8988T (cell line): Measurements from ENCODE around the gene SNAI1.
"Not testable (repeated sequence)": the region's sequence is repeated elsewhere in the genome, so short reads cannot be mapped to it uniquely, and the experiment has no call there.

ENCODE experiments used
- DNase-seq: peaks from one replicate; pipeline ENCODE4 v3.0.0; 2011

The SNAI1 gene

GRCh38 chr20:49964964-49965780 is 17.6 kb upstream of the SNAI1 start:
- DNase-seq: peak; percentile 79

GRCh38 chr20:49965781-49966305 is 16.9 kb upstream of the SNAI1 start:
- no peak for DNase-seq

DNA sequence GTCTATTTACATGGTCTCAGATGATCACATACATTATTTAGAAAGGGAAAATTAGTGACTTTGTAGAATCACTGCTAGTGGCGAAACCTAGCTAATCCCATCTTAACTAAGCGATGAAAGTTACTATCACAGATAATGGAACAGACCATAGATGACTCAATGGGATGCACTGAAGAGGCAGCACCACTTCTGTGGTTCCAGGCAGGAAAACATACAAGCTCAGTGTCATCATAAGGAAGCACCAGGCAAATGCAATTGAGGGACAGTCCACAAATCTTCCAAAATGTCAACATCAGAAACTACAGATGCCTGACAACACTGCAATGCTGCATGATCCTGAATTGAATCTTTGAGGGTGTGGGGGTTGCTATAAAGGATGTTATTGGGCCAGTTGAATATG is 15.9 kb upstream of the SNAI1 start:
- DNase-seq: no peak

DNA sequence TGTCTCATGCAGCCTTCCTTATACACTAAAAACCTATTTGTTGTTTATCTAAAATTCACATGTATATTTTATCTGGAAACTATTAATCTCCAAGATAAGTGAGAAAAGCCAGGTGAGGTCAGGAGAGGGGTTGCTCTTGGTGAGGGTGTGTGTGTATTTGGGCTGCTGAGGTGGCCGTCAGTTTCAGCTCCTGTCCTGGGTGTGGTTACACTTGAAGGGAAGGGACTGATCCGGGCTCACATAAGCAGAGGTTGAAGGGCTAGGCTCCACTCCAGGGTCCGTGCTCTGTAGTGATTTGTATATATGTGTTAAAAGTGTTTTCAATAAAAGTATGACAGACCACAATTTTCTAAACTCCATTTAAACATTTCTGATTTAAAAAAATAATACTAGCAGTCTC is 13.5 kb upstream of the SNAI1 start:
- no peak for DNase-seq

GRCh38 chr20:49969946-49970345 is 12.8 kb upstream of the SNAI1 start:
- DNase-seq: no peak

- DNase-seq: no peak
Measured at GRCh38 chr20:49970498-49970897, 12.3 kb upstream of the SNAI1 start.

DNA sequence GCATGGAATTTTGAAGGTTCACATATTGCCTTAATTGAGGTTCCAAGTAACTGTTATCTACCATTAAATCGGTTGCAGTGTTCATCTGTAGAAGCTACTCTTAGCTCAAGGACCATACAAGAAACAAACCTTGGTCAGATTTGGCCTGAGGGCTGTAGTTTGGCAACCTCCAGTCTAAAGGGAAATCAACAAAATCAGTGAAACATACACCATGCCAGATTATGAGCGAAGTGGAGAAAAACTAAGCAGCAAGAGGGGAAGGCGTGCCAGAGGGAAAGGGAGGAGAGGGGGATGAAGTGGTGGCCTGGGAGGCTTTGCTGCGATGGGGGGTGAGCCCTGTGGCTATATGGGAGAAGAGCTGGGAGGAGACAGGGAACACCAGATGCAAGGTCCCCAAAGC is 8.8 kb upstream of the SNAI1 start:
- DNase-seq: no peak

DNA sequence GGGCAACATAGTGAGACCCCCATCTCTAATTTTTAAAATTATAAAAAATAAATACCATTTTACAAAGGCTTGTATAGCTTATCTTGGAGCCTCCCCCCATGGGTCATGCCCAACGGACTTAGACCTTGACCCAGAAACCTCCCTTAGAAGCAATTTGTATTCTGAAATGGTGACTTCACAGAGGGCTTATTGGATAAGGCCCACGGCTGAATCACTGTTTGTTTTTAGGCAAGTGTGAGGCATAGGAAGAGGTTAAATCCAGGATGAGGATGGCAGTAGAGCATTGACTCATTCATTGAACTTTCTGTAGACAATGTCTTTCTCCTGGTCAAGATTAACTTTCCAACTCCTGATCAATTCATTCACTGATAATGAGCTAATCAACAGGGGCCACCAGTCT is 6.2 kb upstream of the SNAI1 start:
- DNase-seq: no peak

DNA sequence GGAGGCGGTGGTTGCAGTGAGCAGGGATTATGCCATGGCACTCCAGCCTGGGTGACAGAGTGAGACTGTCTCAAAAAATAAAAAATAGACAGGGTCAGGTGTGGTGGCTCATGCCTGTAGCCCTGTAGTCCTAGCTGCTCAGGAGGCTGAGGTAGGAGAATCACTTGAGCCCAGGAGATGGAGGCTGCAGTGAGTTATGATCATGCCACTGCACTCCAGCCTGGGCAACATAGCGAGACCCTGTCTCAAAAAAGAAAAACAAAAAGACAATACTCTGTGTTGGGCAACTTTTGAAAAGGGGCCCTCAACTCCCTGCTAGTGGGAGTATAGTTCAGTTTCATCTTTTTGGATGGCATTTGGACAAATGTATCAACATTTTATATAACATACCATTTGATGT is 5.0 kb upstream of the SNAI1 start:
- not testable (repeated sequence) for DNase-seq

GRCh38 chr20:49978685-49979029 is 4.1 kb upstream of the SNAI1 start:
- DNase-seq: no peak

DNA sequence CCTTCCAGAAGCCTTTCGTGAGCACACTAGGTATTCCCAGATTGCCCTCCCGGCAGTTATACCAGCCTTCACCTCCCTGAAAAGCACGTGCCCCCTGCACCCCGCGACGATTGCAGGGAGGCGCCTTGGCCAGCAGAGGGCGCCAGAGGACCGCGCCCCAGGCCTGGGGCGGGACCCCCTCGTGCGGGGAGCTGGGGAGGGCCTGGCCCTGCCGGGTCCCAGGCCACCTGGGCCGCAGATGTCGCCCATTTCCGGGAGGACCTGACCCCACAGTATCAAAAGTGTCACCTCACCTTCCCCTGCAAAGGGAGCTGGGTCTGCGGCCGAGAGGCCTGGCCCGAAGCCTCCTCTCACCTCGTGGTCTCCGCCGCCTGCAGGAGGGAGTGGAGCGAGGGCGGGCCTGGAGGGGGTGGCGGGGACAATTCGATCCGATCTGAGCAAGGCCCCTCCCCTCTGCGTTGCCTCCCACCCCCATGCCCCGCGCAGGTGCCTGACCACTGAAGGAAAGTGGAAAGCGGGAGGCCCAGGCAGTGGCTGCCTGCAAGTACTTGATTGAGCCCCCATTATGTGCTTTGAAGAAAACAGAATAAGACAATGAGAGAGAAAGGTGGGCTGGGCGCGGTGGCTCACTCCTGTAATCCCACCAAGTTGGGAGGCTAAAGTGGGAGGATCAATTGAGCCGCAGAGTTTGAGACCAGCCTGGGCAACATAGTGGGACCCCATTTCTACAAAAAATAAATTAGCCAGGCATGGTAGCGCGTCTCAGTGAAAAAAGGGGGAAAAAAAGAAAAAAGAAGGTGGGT is 3.5 kb upstream of the SNAI1 start:
- DNase-seq: peak; percentile 90

DNA sequence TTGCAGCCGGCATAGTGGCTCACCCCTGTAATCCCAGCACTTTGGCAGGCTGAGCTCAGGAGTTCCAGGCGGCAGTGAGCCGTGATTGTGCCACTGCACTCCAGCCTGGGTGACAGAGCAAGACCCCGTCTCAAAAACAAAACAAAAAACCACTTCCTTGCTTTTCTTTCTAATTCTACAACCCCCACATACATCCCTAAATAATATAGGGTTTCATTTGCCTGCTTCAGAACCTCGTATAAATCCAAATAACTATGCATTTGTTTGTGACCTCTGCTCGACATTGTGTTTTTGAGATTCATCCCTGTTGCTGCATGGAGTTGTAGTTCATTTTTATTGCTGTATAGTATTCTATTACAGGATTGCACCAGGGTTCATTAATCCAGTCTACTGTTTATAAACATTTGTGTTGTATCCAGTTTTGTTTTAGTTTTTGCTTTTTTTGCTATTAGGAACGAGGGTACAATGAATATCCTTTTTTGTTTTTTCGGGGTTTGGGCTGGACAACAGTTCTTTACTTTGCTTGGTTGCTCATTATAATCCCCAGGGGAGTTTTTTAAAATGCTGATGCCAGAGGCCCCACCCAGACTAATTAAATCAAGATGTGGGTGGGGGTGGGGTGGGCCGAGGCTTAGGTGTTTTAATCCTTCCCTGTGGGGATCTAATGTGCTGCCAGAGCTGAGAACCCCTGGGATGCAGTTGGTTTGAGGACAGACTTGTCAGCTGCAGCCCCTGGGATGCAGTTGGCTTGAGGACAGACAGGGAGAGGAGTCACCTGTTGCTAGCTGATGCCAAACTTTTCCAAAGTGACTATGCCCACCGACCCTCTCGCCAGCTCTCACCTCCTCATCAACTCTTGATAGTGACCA is 2.4 kb upstream of the SNAI1 start:
- no peak for DNase-seq

GRCh38 chr20:49981218-49982071 is 1.3 kb upstream of the SNAI1 start:
- DNase-seq: no peak

DNA sequence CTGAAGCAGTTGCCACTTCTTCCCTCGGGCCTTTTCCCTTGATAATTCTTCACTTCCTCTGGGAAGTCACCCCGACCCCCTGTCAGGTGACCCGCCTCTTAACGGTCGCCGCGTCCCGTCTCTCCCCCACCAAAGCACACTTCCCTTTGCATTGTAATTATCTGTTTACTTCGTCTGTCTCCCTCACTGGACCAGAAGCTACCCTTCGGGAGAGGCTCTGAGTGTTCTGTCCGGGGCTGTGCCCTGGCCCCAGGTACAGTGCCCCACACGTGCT is 771 bp upstream of the SNAI1 start:
- DNase-seq: no peak

DNA sequence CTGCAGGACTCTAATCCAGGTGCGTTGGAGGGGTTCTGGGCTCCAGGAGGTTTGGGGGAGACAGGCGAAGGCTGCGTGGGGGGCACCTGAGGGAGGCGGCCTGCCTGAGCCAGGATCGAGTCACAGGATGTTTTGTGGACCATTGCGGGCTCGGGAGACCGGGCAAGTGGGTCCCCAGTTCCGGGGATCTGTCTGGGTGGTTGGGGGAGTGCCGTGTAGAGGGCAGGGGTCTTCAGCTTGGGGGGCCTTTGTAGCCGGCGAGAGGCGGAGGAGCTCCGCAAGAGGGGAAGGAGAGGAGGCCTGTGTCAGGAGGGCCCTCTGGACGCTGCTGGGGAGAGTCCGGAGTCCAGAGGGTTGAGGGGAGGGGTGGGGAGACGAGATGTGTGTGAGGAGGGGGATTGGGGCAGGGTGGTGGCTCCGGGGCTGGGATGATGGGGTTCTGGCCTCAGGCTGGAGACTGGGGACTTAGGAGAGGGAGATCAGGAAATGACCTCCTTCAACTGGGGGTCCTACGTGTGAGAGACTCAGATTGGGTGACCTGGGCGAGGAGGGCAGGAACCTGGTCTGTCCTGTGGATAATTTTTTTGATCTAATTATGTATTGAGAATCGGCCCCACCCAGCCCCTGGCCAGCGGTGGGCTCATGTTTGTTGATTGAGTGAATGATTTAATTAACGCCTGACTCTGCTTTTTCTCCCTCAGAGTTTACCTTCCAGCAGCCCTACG is 505 bp downstream of the SNAI1 start:
- DNase-seq: no peak

- DNase-seq: peak; percentile 27
Measured at GRCh38 chr20:49983848-49984408, 1.1 kb downstream of the SNAI1 start.

GRCh38 chr20:49984426-49985153 is 1.8 kb downstream of the SNAI1 start:
- DNase-seq: peak; percentile 32

- DNase-seq: no peak
Measured at GRCh38 chr20:49985157-49985556, 2.4 kb downstream of the SNAI1 start.

DNA sequence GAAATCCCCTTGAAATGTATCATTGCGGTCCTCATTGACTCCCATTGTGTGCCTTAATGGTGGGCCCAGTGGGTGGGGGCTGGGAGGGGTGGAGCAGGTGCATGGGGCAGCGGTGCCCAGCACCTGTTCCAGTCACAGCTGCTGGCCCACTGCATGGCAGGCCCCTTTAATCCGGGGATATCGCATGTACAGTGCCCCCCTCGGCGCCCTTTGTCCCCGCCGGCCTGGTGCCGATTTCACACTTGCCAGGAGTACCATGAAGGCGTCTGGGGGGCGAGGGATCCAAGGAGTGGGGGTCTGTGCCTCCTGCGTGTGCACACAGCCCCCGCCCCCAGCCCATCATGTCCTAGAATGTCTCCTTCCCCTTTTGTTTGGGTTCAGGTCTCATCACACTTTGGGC is 2.8 kb downstream of the SNAI1 start:
- no peak for DNase-seq

- DNase-seq: no peak
Measured at GRCh38 chr20:49986049-49986448, 3.3 kb downstream of the SNAI1 start.
